ENCODE data around the gene CHTOP. TPM values are rescaled to one million over a fixed set of nuclear protein-coding genes. Genes with fewer than 3 reads are reported as not detected.
A peak's percentile ranks its signal among the peaks of the same experiment; 100 is the strongest.
"Not testable (repeated sequence)": the region's sequence is repeated elsewhere in the genome, so short reads cannot be mapped to it uniquely, and the experiment has no call there.

The CHTOP gene
- polyA plus RNA-seq (2011; rRNA removed), result 36.8 and 38.4 TPM in 2 replicates
- polyA minus RNA-seq (2011; rRNA and poly(A)+ RNA removed), result 18.6 and 21.2 TPM in 2 replicates

DNA sequence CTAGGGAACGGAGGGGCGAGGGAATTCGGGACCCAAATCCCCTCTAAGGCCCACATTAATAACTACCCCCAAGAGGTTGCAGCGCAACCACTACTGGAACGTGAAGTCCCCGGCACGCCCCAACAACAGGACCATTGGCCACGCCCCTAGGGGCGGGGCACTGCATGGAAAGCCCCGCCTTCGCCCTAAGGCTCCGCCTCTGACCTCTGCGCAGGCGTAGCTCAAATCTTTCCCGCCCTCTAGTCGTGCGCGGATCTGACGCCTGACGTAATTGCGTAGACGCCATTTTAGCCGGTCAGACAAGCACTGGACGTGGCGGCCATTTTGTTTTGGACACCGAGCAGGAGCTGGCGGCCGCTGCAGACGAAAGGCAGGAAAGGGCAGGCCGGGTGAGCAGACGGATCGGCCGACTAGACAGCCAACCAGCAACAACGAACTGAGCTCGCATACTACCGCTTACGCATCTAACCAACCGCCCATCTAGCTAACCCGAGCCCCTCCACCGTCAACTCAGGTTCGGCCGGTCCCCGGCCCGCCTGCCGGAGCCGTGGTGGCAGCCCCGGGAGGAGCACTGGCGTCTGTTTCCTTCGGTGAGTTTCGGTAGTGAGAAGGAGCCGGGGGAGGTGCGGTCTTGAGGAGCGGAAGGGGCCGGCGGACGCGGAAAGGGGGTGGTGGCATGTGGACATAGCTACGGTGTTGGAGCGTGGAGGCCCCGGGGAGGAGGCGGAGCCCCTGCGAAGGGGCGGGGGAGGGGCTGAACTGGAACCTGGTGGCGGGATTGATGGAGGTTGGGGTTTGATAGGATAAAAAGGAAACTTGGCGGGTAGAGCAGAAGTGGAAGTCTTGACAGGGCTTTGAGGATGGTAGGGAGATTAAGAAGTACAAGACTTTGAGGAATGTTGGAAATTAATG, at the start of gene CHTOP:
CHTOP (plus strand) TSS at position 313 of the 912 bp plus-strand sequence. CDS start 2,523 bp downstream, outside the sequence.
- DNase-seq (ENCODE audit: low read depth), result peak; percentile 88
- POLR2A ChIA-PET, result interaction anchor here (0.6 to 1.5 kb wide), 5 partner anchors 13 to 101 kb away, joined by 3 to 8 read pairs (median 5); partner anchors contain the start of genes S100A16 and S100A6
- Histone ChIP-seq H3K27me3 (ENCODE audit: control insufficient read depth, insufficient read depth, low read length) (no peaks in the 10 kb centered on the region), H3K36me3 (ENCODE audit: control insufficient read depth, insufficient read depth, low read length) (peaks cover 12% of the 10 kb centered on the region), H3K4me3 (ENCODE audit: low read depth, low read length) (peak within 1 kb of the TSS; percentile 80)
- CTCF ChIA-PET, result interaction anchor here (0.5 to 2.0 kb wide), 15 partner anchors 8 to 124 kb away, joined by 3 to 17 read pairs (median 4); partner anchors contain the start of gene S100A14
- no peak; the same call in 1 of the 2 replicates for TF ChIP-seq CTCF (IDR thresholded peaks at IDR 0.05; ENCODE audit: insufficient read depth, low read depth, low read length)

- Histone ChIP-seq H3K27me3 (ENCODE audit: control insufficient read depth, insufficient read depth, low read length) (no peaks in the 10 kb centered on the region), H3K36me3 (ENCODE audit: control insufficient read depth, insufficient read depth, low read length) (no peaks in the 10 kb centered on the region), H3K4me3 (ENCODE audit: low read depth, low read length) (no peak overlapping the region)
- ChIA-PET CTCF (interaction anchor here (0.7 to 1.7 kb wide), 6 partner anchors 8 to 252 kb away, joined by 3 to 8 read pairs (median 4); partner anchors contain the start of gene S100A13), POLR2A (no interaction called here)
- TF ChIP-seq CTCF (IDR thresholded peaks at IDR 0.05; ENCODE audit: insufficient read depth, low read depth, low read length), result no peak
- DNase-seq (ENCODE audit: low read depth), result no peak
These were observed 48.9 kb upstream of the CHTOP start for GRCh38 chr1:153585006-153585405.

DNA sequence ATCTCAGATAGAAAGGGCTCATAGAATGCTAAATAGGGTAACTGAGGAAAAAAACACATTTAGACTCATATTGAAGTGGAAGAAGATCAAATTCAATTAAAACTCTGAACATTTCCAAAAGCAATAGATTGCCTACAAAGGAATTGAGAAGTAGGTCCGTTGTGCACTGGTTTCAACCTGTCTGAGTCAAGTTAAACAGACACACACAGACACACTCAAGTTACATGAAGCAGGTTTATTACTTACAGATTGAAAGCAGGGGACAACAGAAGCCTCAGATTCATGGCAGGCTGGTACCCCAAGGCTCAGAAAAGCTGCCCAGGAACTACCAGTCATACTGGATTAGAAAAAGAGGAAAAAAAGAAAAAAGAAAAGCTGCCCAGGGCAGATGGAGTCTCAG, 47.5 kb upstream of the CHTOP start:
- Histone ChIP-seq H3K27me3 (ENCODE audit: control insufficient read depth, insufficient read depth, low read length) (no peaks in the 10 kb centered on the region), H3K36me3 (ENCODE audit: control insufficient read depth, insufficient read depth, low read length) (no peaks in the 10 kb centered on the region), H3K4me3 (ENCODE audit: low read depth, low read length) (no peak overlapping the region)
- CTCF ChIA-PET, result interaction anchor here (1.1 to 1.7 kb wide), 2 partner anchors 14 to 76 kb away, joined by 3 to 8 read pairs; no protein-coding TSS in a partner anchor
- TF ChIP-seq CTCF (IDR thresholded peaks at IDR 0.05; ENCODE audit: insufficient read depth, low read depth, low read length), result no peak
- POLR2A ChIA-PET, result no interaction called here
- DNase-seq (ENCODE audit: low read depth), result no peak

GRCh38 chr1:153587314-153587713, 46.6 kb upstream of the CHTOP start:
- ChIA-PET POLR2A (no interaction called here), CTCF (interaction anchor here (1.0 kb wide), 1 partner anchor 30 kb away, joined by 4 read pairs; no protein-coding TSS in a partner anchor)
- no peak overlapping the region for H3K4me3 ChIP-seq (ENCODE audit: low read depth, low read length)
- H3K27me3 ChIP-seq (ENCODE audit: control insufficient read depth, insufficient read depth, low read length), result no peaks in the 10 kb centered on the region
- no peak for TF ChIP-seq CTCF (IDR thresholded peaks at IDR 0.05; ENCODE audit: insufficient read depth, low read depth, low read length)
- no peaks in the 10 kb centered on the region for H3K36me3 ChIP-seq (ENCODE audit: control insufficient read depth, insufficient read depth, low read length)
- DNase-seq (ENCODE audit: low read depth), result no peak

- CTCF ChIA-PET; DNase-seq (ENCODE audit: low read depth); H3K4me3 ChIP-seq (ENCODE audit: low read depth, low read length); POLR2A ChIA-PET; H3K27me3 ChIP-seq (ENCODE audit: control insufficient read depth, insufficient read depth, low read length); H3K36me3 ChIP-seq (ENCODE audit: control insufficient read depth, insufficient read depth, low read length): not testable (repeated sequence)
These were observed 45.8 kb upstream of the CHTOP start for GRCh38 chr1:153588033-153588432.

Data from BJ (cell line).